ENCODE measurements around the gene PATE4.

PATE4 gene

GRCh38 chr11:125872138-125872491, 39.0 kb downstream of the PATE4 start:
- Histone ChIP-seq H3K27ac (ENCODE audit: poor library complexity, severe bottlenecking) (no peak overlapping the region), H3K9me3 (ENCODE audit: severe bottlenecking) (no peaks in the 10 kb centered on the region), H3K4me3 (ENCODE audit: severe bottlenecking) (no peak overlapping the region), H3K27me3 (ENCODE audit: insufficient read depth, poor library complexity, severe bottlenecking) (no peaks in the 10 kb centered on the region), H3K4me1 (ENCODE audit: insufficient read depth, poor library complexity, severe bottlenecking) (no peaks in the 10 kb centered on the region), H3K36me3 (ENCODE audit: low read depth) (no peaks in the 10 kb centered on the region)
- no peak for TF ChIP-seq CTCF (IDR thresholded peaks at IDR 0.05; ENCODE audit: poor library complexity, severe bottlenecking)
- no peak for DNase-seq (ENCODE audit: low spot score)
- ATAC-seq (ENCODE audit: low read depth) = no peak

- DNase-seq (ENCODE audit: low spot score) (no peak), ATAC-seq (ENCODE audit: low read depth) (no peak)
- H3K27ac ChIP-seq (ENCODE audit: poor library complexity, severe bottlenecking) = no peak overlapping the region
- H3K27me3 ChIP-seq (ENCODE audit: insufficient read depth, poor library complexity, severe bottlenecking) = no peaks in the 10 kb centered on the region
- H3K36me3 ChIP-seq (ENCODE audit: low read depth) = no peaks in the 10 kb centered on the region
- no peak overlapping the region for H3K4me3 ChIP-seq (ENCODE audit: severe bottlenecking)
- no peaks in the 10 kb centered on the region for H3K4me1 ChIP-seq (ENCODE audit: insufficient read depth, poor library complexity, severe bottlenecking)
- no peak for TF ChIP-seq CTCF (IDR thresholded peaks at IDR 0.05; ENCODE audit: poor library complexity, severe bottlenecking)
- H3K9me3 ChIP-seq (ENCODE audit: severe bottlenecking) = no peaks in the 10 kb centered on the region
Observed at GRCh38 chr11:125873881-125874555, 40.9 kb downstream of the PATE4 start.

- Histone ChIP-seq H3K27me3 (ENCODE audit: insufficient read depth, poor library complexity, severe bottlenecking) (no peaks in the 10 kb centered on the region), H3K27ac (ENCODE audit: poor library complexity, severe bottlenecking) (no peak overlapping the region), H3K4me1 (ENCODE audit: insufficient read depth, poor library complexity, severe bottlenecking) (no peaks in the 10 kb centered on the region), H3K9me3 (ENCODE audit: severe bottlenecking) (no peaks in the 10 kb centered on the region), H3K4me3 (ENCODE audit: severe bottlenecking) (no peak overlapping the region), H3K36me3 (ENCODE audit: low read depth) (no peaks in the 10 kb centered on the region)
- DNase-seq (ENCODE audit: low spot score) (no peak), ATAC-seq (ENCODE audit: low read depth) (peak; percentile 91)
- TF ChIP-seq CTCF (IDR thresholded peaks at IDR 0.05; ENCODE audit: poor library complexity, severe bottlenecking) = peak; percentile 86
Observed at GRCh38 chr11:125874556-125875124, 41.5 kb downstream of the PATE4 start.

- ATAC-seq (ENCODE audit: low read depth) = no peak; the same call in 2 of the 3 replicates
- H3K36me3 ChIP-seq (ENCODE audit: low read depth) = no peaks in the 10 kb centered on the region
- no peaks in the 10 kb centered on the region for H3K9me3 ChIP-seq (ENCODE audit: severe bottlenecking)
- no peak for TF ChIP-seq CTCF (IDR thresholded peaks at IDR 0.05; ENCODE audit: poor library complexity, severe bottlenecking)
- H3K27me3 ChIP-seq (ENCODE audit: insufficient read depth, poor library complexity, severe bottlenecking) = no peaks in the 10 kb centered on the region
- H3K27ac ChIP-seq (ENCODE audit: poor library complexity, severe bottlenecking) = no peak overlapping the region
- no peaks in the 10 kb centered on the region for H3K4me1 ChIP-seq (ENCODE audit: insufficient read depth, poor library complexity, severe bottlenecking)
- no peak overlapping the region for H3K4me3 ChIP-seq (ENCODE audit: severe bottlenecking)
- DNase-seq (ENCODE audit: low spot score) = no peak
Observed at GRCh38 chr11:125881291-125881690, 48.2 kb downstream of the PATE4 start.

GRCh38 chr11:125883375-125883774, 50.3 kb downstream of the PATE4 start:
- ATAC-seq (ENCODE audit: low read depth) = no peak
- TF ChIP-seq CTCF (IDR thresholded peaks at IDR 0.05; ENCODE audit: poor library complexity, severe bottlenecking) = no peak

More at GRCh38 chr11:125883375-125883774, 50.3 kb downstream of the PATE4 start:
- H3K36me3 ChIP-seq (ENCODE audit: low read depth) = no peaks in the 10 kb centered on the region
- no peaks in the 10 kb centered on the region for H3K4me1 ChIP-seq (ENCODE audit: insufficient read depth, poor library complexity, severe bottlenecking)
- no peak overlapping the region for H3K4me3 ChIP-seq (ENCODE audit: severe bottlenecking)
- no peak overlapping the region for H3K27ac ChIP-seq (ENCODE audit: poor library complexity, severe bottlenecking)
- DNase-seq (ENCODE audit: low spot score) = no peak
- no peaks in the 10 kb centered on the region for H3K9me3 ChIP-seq (ENCODE audit: severe bottlenecking)
- no peaks in the 10 kb centered on the region for H3K27me3 ChIP-seq (ENCODE audit: insufficient read depth, poor library complexity, severe bottlenecking)
